ENCODE measurements around the gene ATP6V0A4. TPM values are rescaled to one million over a fixed set of nuclear protein-coding genes. Genes with fewer than 3 reads are reported as not detected.

The ATP6V0A4 gene
- polyA plus RNA-seq, 1 experiment, result not detected

DNA sequence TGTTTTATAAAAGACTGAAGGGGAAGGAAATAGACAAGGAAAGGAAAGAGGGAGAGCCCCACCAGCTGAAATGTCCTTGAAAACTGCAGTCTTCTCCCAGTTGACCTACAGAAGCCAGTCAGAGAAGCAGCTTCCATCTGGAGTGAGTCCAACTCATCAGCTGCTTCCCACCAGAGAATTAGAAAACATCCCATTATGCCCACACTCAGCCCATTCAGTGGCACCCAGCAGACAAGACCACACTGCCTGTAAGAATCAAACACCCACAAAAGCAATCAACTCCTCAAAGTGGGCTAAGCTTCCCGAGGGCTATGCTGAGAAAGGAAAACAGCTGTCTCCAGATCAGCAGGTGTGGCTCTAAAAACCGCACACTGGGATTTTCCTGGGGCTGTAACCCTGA, 29.8 kb downstream of the ATP6V0A4 start:
- POLR2A ChIA-PET, result no interaction called here
- CTCF ChIA-PET, result no interaction called here
- Histone ChIP-seq H3K27ac (ENCODE audit: low read depth, low read length) (no peak overlapping the region), H3K27me3 (ENCODE audit: control insufficient read depth, insufficient read depth, low read length) (no peaks in the 10 kb centered on the region), H3K9me3 (ENCODE audit: control insufficient read depth, insufficient read depth, low read length) (no peaks in the 10 kb centered on the region), H3K4me3 (ENCODE audit: low read depth, low read length) (no peak overlapping the region)
- TF ChIP-seq, protein P1, sequence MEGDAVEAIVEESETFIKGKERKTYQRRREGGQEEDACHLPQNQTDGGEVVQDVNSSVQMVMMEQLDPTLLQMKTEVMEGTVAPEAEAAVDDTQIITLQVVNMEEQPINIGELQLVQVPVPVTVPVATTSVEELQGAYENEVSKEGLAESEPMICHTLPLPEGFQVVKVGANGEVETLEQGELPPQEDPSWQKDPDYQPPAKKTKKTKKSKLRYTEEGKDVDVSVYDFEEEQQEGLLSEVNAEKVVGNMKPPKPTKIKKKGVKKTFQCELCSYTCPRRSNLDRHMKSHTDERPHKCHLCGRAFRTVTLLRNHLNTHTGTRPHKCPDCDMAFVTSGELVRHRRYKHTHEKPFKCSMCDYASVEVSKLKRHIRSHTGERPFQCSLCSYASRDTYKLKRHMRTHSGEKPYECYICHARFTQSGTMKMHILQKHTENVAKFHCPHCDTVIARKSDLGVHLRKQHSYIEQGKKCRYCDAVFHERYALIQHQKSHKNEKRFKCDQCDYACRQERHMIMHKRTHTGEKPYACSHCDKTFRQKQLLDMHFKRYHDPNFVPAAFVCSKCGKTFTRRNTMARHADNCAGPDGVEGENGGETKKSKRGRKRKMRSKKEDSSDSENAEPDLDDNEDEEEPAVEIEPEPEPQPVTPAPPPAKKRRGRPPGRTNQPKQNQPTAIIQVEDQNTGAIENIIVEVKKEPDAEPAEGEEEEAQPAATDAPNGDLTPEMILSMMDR (IDR thresholded peaks at IDR 0.05; ENCODE audit: low read depth, low read length), result no peak
- no peak for DNase-seq (ENCODE audit: low read depth, low spot score)

DNA sequence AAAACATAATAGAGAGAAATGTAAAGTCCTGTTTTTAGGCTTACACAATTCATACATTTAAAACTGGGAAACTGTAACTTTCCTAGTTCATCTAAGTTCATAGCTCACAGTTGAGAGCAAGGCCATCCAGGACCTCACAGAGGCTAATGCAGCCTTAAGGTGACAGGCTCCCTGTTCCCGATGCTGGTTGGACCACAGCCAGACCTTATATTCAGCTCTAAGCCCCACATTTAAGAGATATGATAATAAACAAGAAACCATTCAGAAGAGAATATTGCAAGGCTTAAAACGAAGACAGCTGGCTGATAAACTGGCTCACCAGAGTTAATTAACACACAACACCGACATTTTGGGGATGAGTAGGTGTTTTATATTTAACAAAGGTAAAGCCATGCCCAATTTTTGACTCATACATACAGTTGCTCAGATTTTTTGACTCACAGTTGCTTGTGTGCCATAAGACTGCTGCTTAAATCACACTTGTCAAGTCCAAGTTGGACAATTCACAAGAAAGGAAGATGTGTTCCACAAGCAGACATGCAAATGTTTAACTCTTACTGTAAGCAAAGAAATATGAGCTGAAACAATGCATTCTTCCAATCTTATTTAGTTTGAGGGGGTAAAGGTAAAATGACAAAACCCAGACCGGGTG, 41.3 kb downstream of the ATP6V0A4 start:
- no peak for DNase-seq (ENCODE audit: low read depth, low spot score)
- Histone ChIP-seq H3K27me3 (ENCODE audit: control insufficient read depth, insufficient read depth, low read length) (no peaks in the 10 kb centered on the region), H3K4me3 (ENCODE audit: low read depth, low read length) (no peak overlapping the region), H3K9me3 (ENCODE audit: control insufficient read depth, insufficient read depth, low read length) (no peaks in the 10 kb centered on the region; the same call in 1 of the 2 replicates), H3K27ac (ENCODE audit: low read depth, low read length) (no peak overlapping the region)
- CTCF ChIA-PET, result interaction anchor here (0.7 to 1.2 kb wide), 2 partner anchors 18 to 318 kb away, joined by 3 read pairs; no protein-coding TSS in a partner anchor
- TF ChIP-seq, protein P1 (IDR thresholded peaks at IDR 0.05; ENCODE audit: low read depth, low read length), result no peak
- POLR2A ChIA-PET, result no interaction called here

DNA sequence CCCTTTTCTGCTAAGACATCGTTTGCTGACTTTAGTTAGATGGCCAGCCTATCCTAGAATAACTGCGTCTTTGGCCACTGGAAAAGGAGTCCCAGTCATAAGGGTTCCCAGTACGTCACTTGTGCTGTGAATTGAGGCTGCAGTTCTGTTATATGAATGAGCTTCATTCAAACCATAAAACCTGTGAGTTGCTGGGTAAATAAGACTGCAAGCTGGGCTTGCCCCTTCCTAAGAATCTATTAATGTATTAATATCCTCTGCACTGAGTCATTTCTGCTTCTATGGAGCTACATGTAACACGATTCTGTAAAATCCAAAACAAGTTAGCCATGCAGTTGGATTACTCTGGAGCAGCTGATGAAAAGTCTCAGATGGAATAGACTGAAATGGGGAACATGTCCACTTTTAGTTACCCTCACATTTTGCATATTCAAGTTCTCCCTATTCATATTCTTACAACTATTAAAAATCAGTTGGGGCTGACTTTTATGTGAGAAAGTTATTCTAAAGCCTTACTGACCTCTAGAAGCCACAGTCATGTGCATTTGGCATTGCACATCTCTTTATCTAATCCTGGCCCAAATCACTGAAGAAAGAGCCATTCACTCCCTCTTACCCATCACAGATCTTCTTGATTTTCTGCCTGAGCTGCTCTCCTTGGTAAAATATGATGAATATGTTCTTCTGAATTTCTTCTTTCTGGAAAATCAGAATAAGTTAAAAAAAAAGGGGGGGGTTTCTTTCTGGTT, 42.0 kb downstream of the ATP6V0A4 start:
- no peak overlapping the region for H3K27ac ChIP-seq (ENCODE audit: low read depth, low read length)
- no peak overlapping the region for H3K4me3 ChIP-seq (ENCODE audit: low read depth, low read length)
- TF ChIP-seq, protein P1 (IDR thresholded peaks at IDR 0.05; ENCODE audit: low read depth, low read length), result no peak
- no peaks in the 10 kb centered on the region for H3K27me3 ChIP-seq (ENCODE audit: control insufficient read depth, insufficient read depth, low read length)
- H3K9me3 ChIP-seq (ENCODE audit: control insufficient read depth, insufficient read depth, low read length), result peaks cover 2% of the 10 kb centered on the region; the same call in 1 of the 2 replicates
- POLR2A ChIA-PET, result no interaction called here
- DNase-seq (ENCODE audit: low read depth, low spot score), result no peak
- CTCF ChIA-PET, result interaction anchor here (0.7 to 1.5 kb wide), 3 partner anchors 17 to 319 kb away, joined by 3 to 4 read pairs (median 3); no protein-coding TSS in a partner anchor

DNA sequence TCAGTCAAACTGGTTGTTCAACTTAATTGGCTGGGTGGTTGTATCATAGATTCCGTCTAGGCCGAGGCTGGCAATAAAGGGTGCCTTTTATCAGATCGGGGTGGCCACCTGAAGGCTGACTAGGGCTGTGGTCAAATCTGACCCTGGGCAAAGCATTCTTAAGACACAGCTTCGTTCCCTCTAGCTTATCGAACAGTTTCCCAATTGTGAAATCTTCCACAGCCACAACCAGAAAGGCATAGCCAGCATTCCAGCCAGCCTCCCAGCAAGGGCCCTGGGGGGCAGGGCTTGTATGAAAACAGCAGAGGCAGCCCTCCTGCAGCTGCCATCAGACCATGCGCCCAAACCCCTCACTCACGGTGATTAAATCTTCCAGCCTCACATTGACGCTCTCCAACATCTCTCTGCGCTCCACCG, 42.7 kb downstream of the ATP6V0A4 start:
- no peaks in the 10 kb centered on the region for H3K27me3 ChIP-seq (ENCODE audit: control insufficient read depth, insufficient read depth, low read length)
- ChIA-PET POLR2A (no interaction called here), CTCF (interaction anchor here (1.5 kb wide), 1 partner anchor 17 kb away, joined by 4 read pairs; no protein-coding TSS in a partner anchor)
- peaks cover 2% of the 10 kb centered on the region; the same call in 1 of the 2 replicates for H3K9me3 ChIP-seq (ENCODE audit: control insufficient read depth, insufficient read depth, low read length)
- H3K4me3 ChIP-seq (ENCODE audit: low read depth, low read length), result no peak overlapping the region
- H3K27ac ChIP-seq (ENCODE audit: low read depth, low read length), result no peak overlapping the region
- DNase-seq (ENCODE audit: low read depth, low spot score), result no peak
- TF ChIP-seq, protein P1 (IDR thresholded peaks at IDR 0.05; ENCODE audit: low read depth, low read length), result no peak

DNA sequence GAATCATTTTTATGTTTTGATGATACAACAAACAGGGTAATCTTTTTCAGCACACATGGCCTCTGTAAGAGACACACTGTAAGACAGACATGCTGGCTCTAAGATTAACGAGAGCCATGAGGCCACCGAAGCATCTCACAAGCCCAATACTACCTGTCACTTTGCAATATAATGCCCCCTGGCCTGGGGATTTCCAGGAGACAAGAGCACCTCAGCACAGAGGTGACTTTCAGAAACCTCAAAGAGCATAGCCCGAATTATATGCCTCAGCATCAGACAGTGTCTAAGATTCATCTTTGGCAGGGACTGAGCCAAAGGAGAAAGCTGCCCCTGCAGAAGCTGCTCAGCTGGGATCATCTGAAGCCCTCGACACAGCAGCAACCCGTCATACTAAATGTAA, 44.4 kb downstream of the ATP6V0A4 start:
- no peak for DNase-seq (ENCODE audit: low read depth, low spot score)
- POLR2A ChIA-PET, result no interaction called here

More for the DNA sequence above, 44.4 kb downstream of the ATP6V0A4 start:
- no peaks in the 10 kb centered on the region for H3K27me3 ChIP-seq (ENCODE audit: control insufficient read depth, insufficient read depth, low read length)
- H3K9me3 ChIP-seq (ENCODE audit: control insufficient read depth, insufficient read depth, low read length), result peaks cover 2% of the 10 kb centered on the region; the same call in 1 of the 2 replicates
- no peak overlapping the region for H3K4me3 ChIP-seq (ENCODE audit: low read depth, low read length)
- CTCF ChIA-PET, result no interaction called here
- no peak overlapping the region for H3K27ac ChIP-seq (ENCODE audit: low read depth, low read length)
- TF ChIP-seq, protein P1 (IDR thresholded peaks at IDR 0.05; ENCODE audit: low read depth, low read length), result no peak
